Stimulated activated naive CD8-positive, alpha-beta T cell treated with anti-CD3 and anti-CD28 coated beads, Interleukin-15, Interleukin-2, amounts not matched to agents 100 ng/mL and 50 ng/mL, for 24 hours (primary cell): ENCODE data around the gene CLPTM1L.

ENCODE experiments used
- H3K27ac Mint-ChIP-seq: one replicate; pipeline ENCODE4 v1.8.0; 2021; ENCODE audit warnings: mild to moderate bottlenecking, mixed read lengths
- H3K27me3 Mint-ChIP-seq: one replicate; pipeline ENCODE4 v1.8.0; 2021; ENCODE audit warnings: mixed read lengths
- H3K36me3 Mint-ChIP-seq: one replicate; pipeline ENCODE4 v1.8.0; 2021; ENCODE audit warnings: low read depth, mixed read lengths
- H3K4me1 Mint-ChIP-seq: one replicate; pipeline ENCODE4 v1.8.0; 2021; ENCODE audit warnings: low read depth, mixed read lengths
- H3K4me3 Mint-ChIP-seq: one replicate; pipeline ENCODE4 v1.8.0; 2021; ENCODE audit warnings: mild to moderate bottlenecking, mixed read lengths
- H3K9me3 Mint-ChIP-seq: one replicate; pipeline ENCODE4 v1.8.0; 2021; ENCODE audit warnings: mixed read lengths

The CLPTM1L gene

GRCh38 chr5:1344975-1345838 is at the start of gene CLPTM1L:
TSS of gene CLPTM1L (minus strand) at chr5:1345099. CDS start at chr5:1344841, 258 bp downstream.
- Mint-ChIP-seq H3K9me3 (no peaks in the 10 kb centered on the region), H3K4me1 (peaks cover 30% of the 10 kb centered on the region), H3K27ac (peak within 1 kb of the TSS; percentile 92), H3K27me3 (no peaks in the 10 kb centered on the region), H3K36me3 (peaks cover 36% of the 10 kb centered on the region), H3K4me3 (peak within 1 kb of the TSS; percentile 89)

- peaks cover 4% of the 10 kb centered on the region for H3K9me3 Mint-ChIP-seq
- H3K4me3 Mint-ChIP-seq, result no peak overlapping the region
- no peaks in the 10 kb centered on the region for H3K4me1 Mint-ChIP-seq
- H3K36me3 Mint-ChIP-seq, result no peaks in the 10 kb centered on the region
- H3K27ac Mint-ChIP-seq, result no peak overlapping the region
- H3K27me3 Mint-ChIP-seq, result peaks cover 30% of the 10 kb centered on the region
These were observed 48.9 kb upstream of the CLPTM1L start for GRCh38 chr5:1393571-1394501.

- no peaks in the 10 kb centered on the region for H3K36me3 Mint-ChIP-seq
- no peak overlapping the region for H3K4me3 Mint-ChIP-seq
- no peaks in the 10 kb centered on the region for H3K4me1 Mint-ChIP-seq
- no peak overlapping the region for H3K27ac Mint-ChIP-seq
- H3K9me3 Mint-ChIP-seq, result no peaks in the 10 kb centered on the region
- peaks cover 30% of the 10 kb centered on the region for H3K27me3 Mint-ChIP-seq
These were observed 48.1 kb upstream of the CLPTM1L start for GRCh38 chr5:1392801-1393565.

GRCh38 chr5:1392261-1392660 is 47.4 kb upstream of the CLPTM1L start:
- peaks cover 25% of the 10 kb centered on the region for H3K27me3 Mint-ChIP-seq
- no peak overlapping the region for H3K27ac Mint-ChIP-seq
- H3K4me1 Mint-ChIP-seq, result no peaks in the 10 kb centered on the region
- no peak overlapping the region for H3K4me3 Mint-ChIP-seq
- H3K36me3 Mint-ChIP-seq, result no peaks in the 10 kb centered on the region
- H3K9me3 Mint-ChIP-seq, result no peaks in the 10 kb centered on the region

GRCh38 chr5:1391691-1392090 is 46.8 kb upstream of the CLPTM1L start:
- H3K27me3 Mint-ChIP-seq, result peaks cover 21% of the 10 kb centered on the region
- H3K4me1 Mint-ChIP-seq, result peaks cover 5% of the 10 kb centered on the region
- H3K4me3 Mint-ChIP-seq, result no peak overlapping the region
- H3K9me3 Mint-ChIP-seq, result no peaks in the 10 kb centered on the region
- no peaks in the 10 kb centered on the region for H3K36me3 Mint-ChIP-seq
- no peak overlapping the region for H3K27ac Mint-ChIP-seq

- Mint-ChIP-seq H3K4me3 (no peak overlapping the region), H3K27me3 (peaks cover 15% of the 10 kb centered on the region), H3K27ac (no peak overlapping the region), H3K36me3 (no peaks in the 10 kb centered on the region), H3K4me1 (peaks cover 11% of the 10 kb centered on the region), H3K9me3 (no peaks in the 10 kb centered on the region)
These were observed 46.1 kb upstream of the CLPTM1L start for GRCh38 chr5:1390861-1391600.

- peaks cover 11% of the 10 kb centered on the region for H3K27me3 Mint-ChIP-seq
- H3K9me3 Mint-ChIP-seq, result no peaks in the 10 kb centered on the region
- no peak overlapping the region for H3K27ac Mint-ChIP-seq
- peaks cover 15% of the 10 kb centered on the region for H3K4me1 Mint-ChIP-seq
- H3K36me3 Mint-ChIP-seq, result no peaks in the 10 kb centered on the region
- no peak overlapping the region for H3K4me3 Mint-ChIP-seq
These were observed 45.4 kb upstream of the CLPTM1L start for GRCh38 chr5:1390333-1390732.

GRCh38 chr5:1388383-1388967 is 43.6 kb upstream of the CLPTM1L start:
- Mint-ChIP-seq H3K27me3 (no peaks in the 10 kb centered on the region), H3K36me3 (no peaks in the 10 kb centered on the region), H3K9me3 (no peaks in the 10 kb centered on the region), H3K4me3 (no peak overlapping the region), H3K4me1 (peaks cover 18% of the 10 kb centered on the region), H3K27ac (peak overlapping the region; percentile 5)

- Mint-ChIP-seq H3K27ac (no peak overlapping the region), H3K4me3 (no peak overlapping the region), H3K36me3 (no peaks in the 10 kb centered on the region), H3K27me3 (no peaks in the 10 kb centered on the region), H3K9me3 (no peaks in the 10 kb centered on the region), H3K4me1 (peaks cover 18% of the 10 kb centered on the region)
These were observed 43.0 kb upstream of the CLPTM1L start for GRCh38 chr5:1387876-1388275.

GRCh38 chr5:1387059-1387755 is 42.3 kb upstream of the CLPTM1L start:
- Mint-ChIP-seq H3K4me3 (peak overlapping the region; percentile 91), H3K9me3 (no peaks in the 10 kb centered on the region), H3K36me3 (no peaks in the 10 kb centered on the region), H3K27ac (peak overlapping the region; percentile 90), H3K27me3 (no peaks in the 10 kb centered on the region), H3K4me1 (peaks cover 18% of the 10 kb centered on the region)

- Mint-ChIP-seq H3K27ac (peak overlapping the region; percentile 90), H3K27me3 (no peaks in the 10 kb centered on the region), H3K4me1 (peaks cover 18% of the 10 kb centered on the region), H3K36me3 (no peaks in the 10 kb centered on the region), H3K4me3 (peak overlapping the region; percentile 91), H3K9me3 (no peaks in the 10 kb centered on the region)
These were observed 41.4 kb upstream of the CLPTM1L start for GRCh38 chr5:1386274-1386717.

- peaks cover 18% of the 10 kb centered on the region for H3K4me1 Mint-ChIP-seq
- no peaks in the 10 kb centered on the region for H3K9me3 Mint-ChIP-seq
- H3K27me3 Mint-ChIP-seq, result no peaks in the 10 kb centered on the region
- H3K27ac Mint-ChIP-seq, result peak overlapping the region; percentile 90
- peak overlapping the region; percentile 91 for H3K4me3 Mint-ChIP-seq
- no peaks in the 10 kb centered on the region for H3K36me3 Mint-ChIP-seq
These were observed 40.7 kb upstream of the CLPTM1L start for GRCh38 chr5:1385395-1386273.
